HepG2 (cell line): ENCODE results near the gene EGR4. TPM values are rescaled to one million over a fixed set of nuclear protein-coding genes. Genes with fewer than 3 reads are reported as not detected.

Experiments
- CBX2 ChIP-seq, 2 experiments: fragments of 200-600 bp in 1 of 2; sonication (generic); formaldehyde crosslinking in 1 of 2; IDR thresholded peaks; 2 replicates each; pipeline versions ENCODE4 v1.7.0 to v1.8.1; 2018 to 2022; ENCODE audit warnings: low read depth in 2 of 2, low read length in 1 of 2, mild to moderate bottlenecking in 1 of 2, missing genetic modification reagents in 1 of 2
- CREBL2 ChIP-seq: sonication (generic); formaldehyde crosslinking; IDR thresholded peaks from 2 replicates; pipeline ENCODE4 v1.8.1; 2023; ENCODE audit warnings: missing genetic modification reagents, mild to moderate bottlenecking, borderline replicate concordance
- EEA1 ChIP-seq: sonication (generic); formaldehyde crosslinking; IDR thresholded peaks from 2 replicates; pipeline ENCODE4 v1.5.1; 2020; ENCODE audit warnings: mild to moderate bottlenecking, missing genetic modification reagents, borderline replicate concordance
- ELF1 ChIP-seq: sonication (generic); formaldehyde crosslinking; IDR thresholded peaks from 2 replicates; pipeline ENCODE4 v1.4.0; 2020; ENCODE audit warnings: missing genetic modification reagents
- GATA4 ChIP-seq: sonication (generic); IDR thresholded peaks from 2 replicates; pipeline ENCODE4 v1.6.1; 2016; ENCODE audit warnings: antibody characterized with exemption, low read depth, borderline replicate concordance
- HMG20B ChIP-seq: conservative IDR thresholded peaks from 2 replicates; pipeline ENCODE4 v1.6.1; 2016; ENCODE audit warnings: missing genetic modification reagents, missing compliant biosample characterization
- KDM3A ChIP-seq: IDR thresholded peaks from 2 replicates; pipeline ENCODE4 v1.6.1; 2018; ENCODE audit warnings: low read depth, missing compliant biosample characterization
- KLF13 ChIP-seq: sonication (generic); formaldehyde crosslinking; IDR thresholded peaks from 2 replicates; pipeline ENCODE4 v1.4.0; 2020; ENCODE audit warnings: mild to moderate bottlenecking, missing genetic modification reagents
- KMT2A ChIP-seq: sonication (generic); formaldehyde crosslinking; IDR thresholded peaks from 2 replicates; pipeline ENCODE4 v1.4.0; 2020; ENCODE audit warnings: missing genetic modification reagents
- MNT ChIP-seq: fragments of 450-650 bp; IDR thresholded peaks from 2 replicates; pipeline ENCODE4 v1.6.1; 2016
- NCOA1 ChIP-seq: sonication (generic); formaldehyde crosslinking; IDR thresholded peaks from 2 replicates; pipeline ENCODE4 v1.9.0; 2021; ENCODE audit warnings: missing genetic modification reagents
- POLR2G ChIP-seq: fragments of 200-400 bp; formaldehyde crosslinking; IDR thresholded peaks from 2 replicates; pipeline ENCODE4 v1.6.1; 2018; ENCODE audit warnings: mild to moderate bottlenecking, low read depth, low read length, moderate library complexity
- PRPF4 ChIP-seq: fragments of 200-400 bp; formaldehyde crosslinking; IDR thresholded peaks from 2 replicates; pipeline ENCODE4 v1.6.1; 2016; ENCODE audit warnings: low read length, low read depth; ENCODE audit not compliant: poor library complexity, severe bottlenecking
- TBX2 ChIP-seq: sonication (generic); formaldehyde crosslinking; IDR thresholded peaks from 2 replicates; pipeline ENCODE4 v1.5.0; 2020; ENCODE audit warnings: missing genetic modification reagents, mild to moderate bottlenecking, borderline replicate concordance
- THAP11 ChIP-seq: IDR thresholded peaks from 2 replicates; pipeline ENCODE4 v1.6.1; 2016; ENCODE audit warnings: missing biosample characterization, missing genetic modification reagents
- THAP9 ChIP-seq: sonication (generic); formaldehyde crosslinking; IDR thresholded peaks from 2 replicates; pipeline ENCODE4; 2020; ENCODE audit warnings: missing genetic modification reagents, mild to moderate bottlenecking, borderline replicate concordance
- YY1 ChIP-seq: IDR thresholded peaks from 2 replicates; pipeline ENCODE4 v1.6.1; 2011; ENCODE audit warnings: low read length, low read depth, moderate library complexity, mild to moderate bottlenecking; ENCODE audit not compliant: insufficient read depth, insufficient replicate concordance
- ZBTB42 ChIP-seq: sonication (generic); formaldehyde crosslinking; IDR thresholded peaks from 2 replicates; pipeline ENCODE4 v1.5.0; 2020; ENCODE audit warnings: mild to moderate bottlenecking, missing genetic modification reagents
- ZFAT ChIP-seq: sonication (generic); formaldehyde crosslinking; conservative IDR thresholded peaks from 2 replicates; pipeline ENCODE4 v1.8.1; 2023; ENCODE audit warnings: missing genetic modification reagents, inconsistent platforms
- ZGPAT ChIP-seq: IDR thresholded peaks from 2 replicates; pipeline ENCODE4 v1.6.1; 2016; ENCODE audit warnings: mild to moderate bottlenecking
- ZNF20 ChIP-seq: sonication (generic); formaldehyde crosslinking; IDR thresholded peaks from 2 replicates; pipeline ENCODE4 v1.4.0; 2020; ENCODE audit warnings: mild to moderate bottlenecking, moderate library complexity, missing genetic modification reagents
- ZNF331 ChIP-seq: sonication (generic); formaldehyde crosslinking; IDR thresholded peaks from 2 replicates; pipeline ENCODE4 v1.4.0; 2020; ENCODE audit warnings: missing genetic modification reagents
- ZNF414 ChIP-seq: sonication (generic); formaldehyde crosslinking; IDR thresholded peaks from 2 replicates; pipeline ENCODE4 v1.5.0; 2020; ENCODE audit warnings: missing genetic modification reagents
- polyA plus RNA-seq, 8 experiments: library from polyadenylated mRNA; depleted of rRNA in 3 of 8; stranded (reverse) in 7 of 8; unstranded in 1 of 8; fragments of >200 nt; fragmentation: Illumina TruSeq in 4 of 8; extraction: Trizol in 4 of 8; gene quantifications; 2 replicates each; pipeline versions ENCODE4 v1.2.1 to v1.2.3, GENCODE V29; 2011 to 2016; ENCODE audit warnings: low read depth in 4 of 8, missing spikeins in 1 of 8, mixed read lengths in 1 of 8; ENCODE audit not compliant: insufficient read depth in 1 of 8
- total RNA-seq, 5 experiments: library from RNA; depleted of rRNA; stranded (reverse); fragments of >200 nt; fragmentation: Illumina TruSeq; extraction: Trizol; gene quantifications; 2 replicates each; pipeline ENCODE4 v1.2.3, GENCODE V29; 2016; ENCODE audit warnings: low read depth in 1 of 5

EGR4 gene
- total and polyA plus RNA-seq, 2 of the 13 experiments (the other 11 are each of a cell fraction or from before 2014, with no cell fraction given) = not detected

GRCh38 chr2:73260338-73260984 is 32.9 kb downstream of the EGR4 start (continued):
- TF ChIP-seq MNT (peak; percentile 63), PRPF4 (no peak), YY1 (no peak), ZBTB42 (CRISPR knock-in tag) (no peak), GATA4 (no peak), ZNF331 (CRISPR knock-in tag) (peak; percentile 35; the same call in 1 of the 2 replicates), CREBL2 (CRISPR knock-in tag) (0 out of 2 replicates have a peak, but pooled peaks have one; percentile 42), EEA1 (CRISPR knock-in tag) (no peak), THAP9 (CRISPR knock-in tag) (peak; percentile 40; the same call in 1 of the 2 replicates), KMT2A (CRISPR knock-in tag) (peak; percentile 45; the same call in 1 of the 2 replicates), ZFAT (CRISPR knock-in tag) (no peak), CBX2 (IDR thresholded peaks at IDR 0.05; ENCODE audit: low read depth, low read length) (no peak), CBX2 (CRISPR knock-in tag; IDR thresholded peaks at IDR 0.05; ENCODE audit: low read depth) (no peak), KDM3A (CRISPR knock-in tag) (peak; percentile 76; the same call in 1 of the 2 replicates), ZNF20 (no peak), KLF13 (CRISPR knock-in tag) (0 out of 2 replicates have a peak, but pooled peaks have one; percentile 26), ZGPAT (CRISPR knock-in tag) (0 out of 2 replicates have a peak, but pooled peaks have one; percentile 34), NCOA1 (CRISPR knock-in tag) (0 out of 2 replicates have a peak, but pooled peaks have one; percentile 51), ELF1 (CRISPR knock-in tag) (peak; percentile 38; the same call in 1 of the 2 replicates), TBX2 (CRISPR knock-in tag) (0 out of 2 replicates have a peak, but pooled peaks have one; percentile 15), HMG20B (no peak), POLR2G (no peak), THAP11 (CRISPR knock-in tag) (0 out of 2 replicates have a peak, but pooled peaks have one; percentile 36), ZNF414 (CRISPR knock-in tag) (no peak)
